Activated naive CD4-positive, alpha-beta T cell treated with anti-CD3 and anti-CD28 coated beads, Interleukin-2, amount 50 U/mL, for 24 hours (primary cell): Measurements from ENCODE around the gene ZNF143.
A peak's percentile ranks its signal among the peaks of the same experiment; 100 is the strongest.

ENCODE experiments used
- H3K27ac Mint-ChIP-seq: one replicate; pipeline ENCODE4 v1.8.0; 2021; ENCODE audit warnings: mild to moderate bottlenecking, mixed read lengths
- H3K27me3 Mint-ChIP-seq: one replicate; pipeline ENCODE4 v1.8.0; 2021; ENCODE audit warnings: mixed read lengths
- H3K36me3 Mint-ChIP-seq: one replicate; pipeline ENCODE4 v1.8.0; 2021; ENCODE audit warnings: mixed read lengths
- H3K4me1 Mint-ChIP-seq: one replicate; pipeline ENCODE4 v1.8.0; 2021; ENCODE audit warnings: mixed read lengths
- H3K4me3 Mint-ChIP-seq: one replicate; pipeline ENCODE4 v1.8.0; 2021; ENCODE audit warnings: mild to moderate bottlenecking, mixed read lengths
- H3K9me3 Mint-ChIP-seq: one replicate; pipeline ENCODE4 v1.8.0; 2021; ENCODE audit warnings: mixed read lengths

The ZNF143 gene

GRCh38 chr11:9563196-9563730, 102.5 kb downstream of the ZNF143 start:
- peaks cover 29% of the 10 kb centered on the region for H3K36me3 Mint-ChIP-seq
- H3K27ac Mint-ChIP-seq = no peak overlapping the region
- peaks cover 16% of the 10 kb centered on the region for H3K9me3 Mint-ChIP-seq
- no peak overlapping the region for H3K4me3 Mint-ChIP-seq
- peaks cover 8% of the 10 kb centered on the region for H3K4me1 Mint-ChIP-seq
- no peaks in the 10 kb centered on the region for H3K27me3 Mint-ChIP-seq

GRCh38 chr11:9565822-9566560, 105.2 kb downstream of the ZNF143 start:
- Mint-ChIP-seq H3K9me3 (peaks cover 10% of the 10 kb centered on the region), H3K36me3 (peaks cover 17% of the 10 kb centered on the region), H3K4me1 (peaks cover 14% of the 10 kb centered on the region), H3K27me3 (no peaks in the 10 kb centered on the region), H3K27ac (peak overlapping the region; percentile 76), H3K4me3 (peak overlapping the region; percentile 1)

- H3K36me3 Mint-ChIP-seq = peaks cover 12% of the 10 kb centered on the region
- peaks cover 5% of the 10 kb centered on the region for H3K9me3 Mint-ChIP-seq
- H3K27me3 Mint-ChIP-seq = no peaks in the 10 kb centered on the region
- no peak overlapping the region for H3K27ac Mint-ChIP-seq
- peaks cover 14% of the 10 kb centered on the region for H3K4me1 Mint-ChIP-seq
- H3K4me3 Mint-ChIP-seq = no peak overlapping the region
These were observed 105.8 kb downstream of the ZNF143 start for GRCh38 chr11:9566561-9567063.

GRCh38 chr11:9567401-9567800, 106.6 kb downstream of the ZNF143 start:
- Mint-ChIP-seq H3K36me3 (peaks cover 7% of the 10 kb centered on the region), H3K4me1 (peaks cover 14% of the 10 kb centered on the region), H3K9me3 (no peaks in the 10 kb centered on the region)

GRCh38 chr11:9568161-9568853, 107.5 kb downstream of the ZNF143 start:
- H3K9me3 Mint-ChIP-seq = no peaks in the 10 kb centered on the region
- peaks cover 6% of the 10 kb centered on the region for H3K36me3 Mint-ChIP-seq
- no peaks in the 10 kb centered on the region for H3K27me3 Mint-ChIP-seq
- H3K27ac Mint-ChIP-seq = no peak overlapping the region
- peaks cover 14% of the 10 kb centered on the region for H3K4me1 Mint-ChIP-seq
- no peak overlapping the region for H3K4me3 Mint-ChIP-seq

More at GRCh38 chr11:9567401-9567800, 106.6 kb downstream of the ZNF143 start:
- Mint-ChIP-seq H3K27ac (no peak overlapping the region), H3K27me3 (no peaks in the 10 kb centered on the region), H3K4me3 (no peak overlapping the region)

DNA sequence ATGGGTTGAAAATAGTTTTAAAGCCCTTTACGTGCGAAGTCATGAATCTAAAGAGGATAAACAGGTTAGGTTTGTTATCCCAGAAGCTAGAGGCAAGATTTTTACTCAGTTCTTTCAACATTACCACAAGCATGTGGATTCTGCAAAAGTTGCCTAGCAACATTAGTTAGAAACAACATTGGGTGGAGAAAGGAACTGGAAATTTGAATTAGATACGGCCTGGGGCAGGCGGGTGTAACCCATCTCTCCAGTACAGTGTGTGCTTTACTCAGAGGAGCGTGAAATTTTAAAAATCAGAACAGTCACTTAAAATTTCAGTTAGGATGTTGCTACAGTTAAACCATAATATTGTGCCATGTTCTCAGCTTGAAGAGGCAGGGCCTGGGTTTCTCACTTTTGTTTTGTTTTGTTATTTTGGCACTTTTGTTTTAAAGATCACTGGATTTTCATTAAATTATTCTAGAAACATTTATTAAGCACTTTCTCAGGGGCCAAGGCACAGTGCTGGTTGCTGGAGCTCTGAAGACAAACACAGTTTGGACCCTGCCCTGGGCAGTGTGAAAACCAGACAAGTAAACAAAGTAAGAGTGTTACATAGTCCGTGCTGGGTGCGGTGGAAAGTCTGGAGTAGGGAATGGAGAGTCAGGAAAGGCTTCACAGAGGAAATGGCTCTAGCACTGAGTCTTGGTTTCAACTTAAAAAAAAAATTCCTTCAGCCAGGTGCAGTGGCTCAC, 108.2 kb downstream of the ZNF143 start:
- H3K36me3 Mint-ChIP-seq = peaks cover 6% of the 10 kb centered on the region
- H3K27me3 Mint-ChIP-seq = no peaks in the 10 kb centered on the region
- no peaks in the 10 kb centered on the region for H3K9me3 Mint-ChIP-seq
- no peak overlapping the region for H3K27ac Mint-ChIP-seq
- H3K4me3 Mint-ChIP-seq = no peak overlapping the region
- peaks cover 14% of the 10 kb centered on the region for H3K4me1 Mint-ChIP-seq

DNA sequence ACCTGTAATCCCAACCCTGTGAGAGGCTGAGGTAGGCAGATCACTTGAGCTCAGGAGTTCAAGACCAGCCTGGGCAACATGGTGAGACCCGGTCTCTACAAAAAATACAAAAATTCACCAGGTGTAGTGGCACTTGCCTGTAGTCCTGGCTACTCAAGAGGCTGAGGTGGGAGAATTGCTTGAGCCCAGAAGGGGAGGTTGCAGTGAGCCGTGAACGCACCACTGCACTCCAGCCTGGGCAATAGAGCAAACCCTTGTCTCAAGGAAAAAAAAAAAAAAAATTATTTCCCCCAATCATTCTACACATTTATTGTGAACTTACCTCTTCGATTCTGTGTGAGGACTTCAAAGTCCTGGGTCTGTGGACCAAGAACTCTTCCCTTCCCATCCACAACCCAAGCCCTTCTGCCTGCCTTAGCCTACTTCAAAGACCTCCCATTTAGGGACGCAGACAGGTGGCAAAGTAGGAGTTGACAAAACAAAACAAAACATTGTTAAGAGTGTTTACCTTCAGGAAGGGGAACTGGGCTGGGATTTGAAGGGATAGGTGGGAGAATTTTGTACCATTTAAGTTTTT, 108.9 kb downstream of the ZNF143 start:
- peaks cover under 1% of the 10 kb centered on the region for H3K27me3 Mint-ChIP-seq
- H3K4me3 Mint-ChIP-seq = no peak overlapping the region
- H3K36me3 Mint-ChIP-seq = peaks cover 6% of the 10 kb centered on the region
- no peak overlapping the region for H3K27ac Mint-ChIP-seq
- no peaks in the 10 kb centered on the region for H3K9me3 Mint-ChIP-seq
- peaks cover 14% of the 10 kb centered on the region for H3K4me1 Mint-ChIP-seq

DNA sequence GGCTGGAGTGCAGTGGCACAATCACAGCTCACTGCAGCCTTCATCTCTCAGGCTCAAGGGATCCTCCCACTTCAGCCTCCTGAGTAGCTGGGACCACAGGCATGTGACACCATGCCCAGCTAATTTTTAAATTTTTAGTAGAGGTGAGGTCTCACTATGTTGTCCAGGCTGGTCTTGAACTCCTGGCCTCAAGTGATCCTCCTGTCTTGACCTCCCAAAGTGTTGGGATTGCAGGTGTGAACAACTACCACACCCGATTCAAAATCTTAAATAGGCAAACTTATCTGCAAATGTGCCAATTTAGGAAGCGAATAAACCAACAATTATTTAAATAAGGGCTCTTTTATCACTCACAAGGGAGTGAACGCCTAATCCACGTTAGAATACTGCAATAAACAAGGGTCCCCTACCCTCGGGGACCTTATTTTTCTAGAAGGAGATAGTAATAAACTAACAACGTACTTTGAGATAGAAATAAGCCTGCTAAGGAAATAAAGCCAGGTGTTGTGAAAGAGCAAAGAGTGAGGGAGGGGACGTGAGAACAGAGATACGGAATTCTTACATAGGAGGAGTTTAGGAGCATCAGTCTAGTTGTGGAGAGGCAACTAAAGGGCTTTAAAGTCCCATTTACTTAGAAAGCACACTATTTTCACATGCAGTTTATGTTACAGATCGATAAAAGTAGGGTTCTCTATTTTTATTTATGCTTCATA, 109.7 kb downstream of the ZNF143 start:
- Mint-ChIP-seq H3K27ac (no peak overlapping the region), H3K36me3 (peaks cover 6% of the 10 kb centered on the region), H3K4me3 (no peak overlapping the region), H3K4me1 (peaks cover 19% of the 10 kb centered on the region), H3K27me3 (peaks cover 2% of the 10 kb centered on the region), H3K9me3 (no peaks in the 10 kb centered on the region)

DNA sequence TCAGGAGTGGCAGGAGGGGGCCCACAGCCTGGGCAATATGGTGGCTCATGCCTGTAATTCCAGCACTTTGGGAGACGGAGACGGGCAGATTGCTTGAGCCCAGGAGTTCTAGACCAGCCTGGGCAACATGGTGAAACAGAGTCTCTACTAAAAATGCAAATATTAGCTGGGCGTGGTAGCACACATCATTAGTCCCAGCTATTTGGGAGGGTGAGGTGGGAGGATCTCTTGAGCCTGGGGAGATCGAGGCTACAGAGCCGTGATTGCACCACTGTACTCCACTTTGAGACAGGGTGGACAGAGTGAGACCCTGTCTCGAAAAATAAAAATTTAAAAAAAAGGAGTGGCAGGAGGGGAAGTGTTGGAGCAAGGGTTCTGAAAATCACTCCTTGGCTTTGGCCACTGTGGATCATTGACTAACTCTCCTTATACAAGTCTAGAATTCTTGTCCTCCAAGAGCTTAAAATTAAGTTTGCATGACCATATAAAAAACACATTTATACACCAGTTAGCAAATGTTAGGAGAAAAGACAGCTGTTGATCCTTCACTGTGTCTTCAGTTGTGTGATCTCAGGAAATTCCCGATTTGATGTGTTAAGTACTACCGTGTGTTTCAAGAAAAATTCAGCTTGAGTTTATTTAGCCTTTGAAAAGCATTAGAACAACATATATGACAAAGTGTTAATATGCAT, 110.4 kb downstream of the ZNF143 start:
- Mint-ChIP-seq H3K9me3 (no peaks in the 10 kb centered on the region), H3K4me3 (peak overlapping the region; percentile 85), H3K36me3 (peaks cover 2% of the 10 kb centered on the region), H3K4me1 (peaks cover 17% of the 10 kb centered on the region), H3K27me3 (peaks cover 4% of the 10 kb centered on the region), H3K27ac (no peak overlapping the region)

DNA sequence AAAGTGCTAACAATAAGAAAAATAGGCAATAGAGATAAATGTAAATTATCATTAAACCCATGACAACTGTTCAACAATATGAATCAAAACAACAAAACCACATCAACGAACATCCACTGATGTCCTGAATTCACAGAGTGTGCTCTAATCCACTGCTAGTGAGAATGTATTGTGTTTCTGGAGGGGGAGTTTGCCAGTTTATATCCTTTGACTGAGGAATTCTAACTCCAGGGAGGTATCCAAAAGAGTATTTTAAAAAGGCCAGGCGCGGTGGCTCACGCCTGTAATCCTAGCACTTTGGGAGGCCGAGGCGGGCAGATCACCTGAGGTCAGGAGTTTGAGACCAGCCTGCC, 110.9 kb downstream of the ZNF143 start:
- no peaks in the 10 kb centered on the region for H3K9me3 Mint-ChIP-seq
- peaks cover 2% of the 10 kb centered on the region for H3K36me3 Mint-ChIP-seq
- peaks cover 4% of the 10 kb centered on the region for H3K27me3 Mint-ChIP-seq
- H3K4me1 Mint-ChIP-seq = peaks cover 18% of the 10 kb centered on the region
- no peak overlapping the region for H3K27ac Mint-ChIP-seq
- peak overlapping the region; percentile 85 for H3K4me3 Mint-ChIP-seq

- H3K4me1 Mint-ChIP-seq = peaks cover 25% of the 10 kb centered on the region
- H3K4me3 Mint-ChIP-seq = peak within 1 kb of the TSS; percentile 94
- H3K27ac Mint-ChIP-seq = peak within 1 kb of the TSS; percentile 88
- H3K27me3 Mint-ChIP-seq = peaks cover 4% of the 10 kb centered on the region
- no peaks in the 10 kb centered on the region for H3K9me3 Mint-ChIP-seq
- peaks cover 5% of the 10 kb centered on the region for H3K36me3 Mint-ChIP-seq
These were observed 112.4 kb downstream of the ZNF143 start, which contains the start of gene WEE1 for GRCh38 chr11:9573052-9573774. TSS of gene WEE1 (plus strand) at chr11:9573670. CDS start at chr11:9573934, 264 bp downstream.

- Mint-ChIP-seq H3K4me3 (peak overlapping the region; percentile 94), H3K36me3 (peaks cover 8% of the 10 kb centered on the region), H3K27ac (peak overlapping the region; percentile 88), H3K27me3 (peaks cover 4% of the 10 kb centered on the region), H3K4me1 (peaks cover 20% of the 10 kb centered on the region), H3K9me3 (no peaks in the 10 kb centered on the region)
These were observed 113.2 kb downstream of the ZNF143 start for GRCh38 chr11:9573775-9574621.

GRCh38 chr11:9574622-9575259, 113.9 kb downstream of the ZNF143 start:
- peak overlapping the region; percentile 88 for H3K27ac Mint-ChIP-seq
- H3K36me3 Mint-ChIP-seq = peaks cover 12% of the 10 kb centered on the region
- H3K27me3 Mint-ChIP-seq = peaks cover 4% of the 10 kb centered on the region
- H3K4me3 Mint-ChIP-seq = peak overlapping the region; percentile 94
- H3K9me3 Mint-ChIP-seq = no peaks in the 10 kb centered on the region
- peaks cover 20% of the 10 kb centered on the region for H3K4me1 Mint-ChIP-seq
